Nephron progenitor cell (in vitro differentiated cells): ENCODE measurements around the gene COL27A1.

Experiments used
- DNase-seq: peaks from one replicate; pipeline ENCODE4 v3.0.0; 2021
- H3K27ac Mint-ChIP-seq: 2 replicates; pipeline ENCODE4 v1.8.0; 2021; ENCODE audit warnings: mild to moderate bottlenecking, moderate library complexity, mixed read lengths
- H3K27me3 Mint-ChIP-seq: 2 replicates; pipeline ENCODE4 v1.8.0; 2021; ENCODE audit warnings: mild to moderate bottlenecking, low read depth, mixed read lengths; ENCODE audit not compliant: poor library complexity
- H3K36me3 Mint-ChIP-seq: 2 replicates; pipeline ENCODE4 v1.8.0; 2021; ENCODE audit warnings: low read depth, mixed read lengths
- H3K4me1 Mint-ChIP-seq: 2 replicates; pipeline ENCODE4 v1.8.0; 2021; ENCODE audit warnings: mixed read lengths
- H3K4me3 Mint-ChIP-seq: 2 replicates; pipeline ENCODE4 v1.8.0; 2021; ENCODE audit warnings: mild to moderate bottlenecking, moderate library complexity, mixed read lengths
- H3K9me3 Mint-ChIP-seq: 2 replicates; pipeline ENCODE4 v1.8.0; 2021; ENCODE audit warnings: mild to moderate bottlenecking, moderate library complexity, mixed read lengths
- CTCF ChIP-seq: fragments of 200-600 bp; sonication (generic); IDR thresholded peaks from 2 replicates; pipeline ENCODE4 v1.5.0; 2021; ENCODE audit warnings: antibody characterized with exemption

Gene COL27A1

DNA sequence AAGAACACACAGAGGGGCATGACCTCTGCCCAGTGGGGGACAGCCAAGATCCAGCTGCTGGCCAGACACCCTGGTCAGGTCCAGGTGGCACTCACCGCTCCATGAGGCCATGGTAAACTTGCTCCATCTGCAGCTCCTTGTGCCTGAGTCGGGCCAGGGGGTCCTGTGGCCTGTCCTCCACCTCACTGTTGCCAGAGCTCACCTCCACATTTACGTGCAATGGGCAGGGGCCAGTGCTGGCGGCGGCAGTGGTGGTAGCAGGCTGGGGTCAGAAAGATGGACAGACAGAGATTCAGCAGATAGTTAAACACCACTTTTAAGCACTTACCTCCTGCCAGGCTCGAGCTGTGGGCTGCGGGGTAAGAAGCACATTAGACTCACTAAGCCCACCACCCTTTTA, 204.5 kb downstream of the COL27A1 start:
- Mint-ChIP-seq H3K9me3 (no peaks in the 10 kb centered on the region), H3K4me3 (no peak overlapping the region), H3K27ac (no peak overlapping the region), H3K4me1 (peaks cover 4% of the 10 kb centered on the region), H3K36me3 (peaks cover 41% of the 10 kb centered on the region), H3K27me3 (no peaks in the 10 kb centered on the region)
- DNase-seq: no peak
- no peak for TF ChIP-seq CTCF

GRCh38 chr9:114361542-114361941, 206.2 kb downstream of the COL27A1 start:
- no peak for TF ChIP-seq CTCF
- Mint-ChIP-seq H3K27me3 (no peaks in the 10 kb centered on the region), H3K9me3 (no peaks in the 10 kb centered on the region), H3K27ac (no peak overlapping the region), H3K4me1 (peaks cover 4% of the 10 kb centered on the region), H3K36me3 (peaks cover 43% of the 10 kb centered on the region), H3K4me3 (no peak overlapping the region)
- DNase-seq: no peak
